ENCODE measurements around the gene ZMYND8. TPM values are rescaled to one million over a fixed set of nuclear protein-coding genes. Genes with fewer than 3 reads are reported as not detected.
"Not testable (repeated sequence)": the region's sequence is repeated elsewhere in the genome, so short reads cannot be mapped to it uniquely, and the experiment has no call there.

Gene ZMYND8
- total RNA-seq, 1 donor from 2014 or later = 45.7 TPM

GRCh38 chr20:47392721-47393073, 36.2 kb upstream of the ZMYND8 start:
- intact Hi-C loops (cut with DNase I) = no loop called here

DNA sequence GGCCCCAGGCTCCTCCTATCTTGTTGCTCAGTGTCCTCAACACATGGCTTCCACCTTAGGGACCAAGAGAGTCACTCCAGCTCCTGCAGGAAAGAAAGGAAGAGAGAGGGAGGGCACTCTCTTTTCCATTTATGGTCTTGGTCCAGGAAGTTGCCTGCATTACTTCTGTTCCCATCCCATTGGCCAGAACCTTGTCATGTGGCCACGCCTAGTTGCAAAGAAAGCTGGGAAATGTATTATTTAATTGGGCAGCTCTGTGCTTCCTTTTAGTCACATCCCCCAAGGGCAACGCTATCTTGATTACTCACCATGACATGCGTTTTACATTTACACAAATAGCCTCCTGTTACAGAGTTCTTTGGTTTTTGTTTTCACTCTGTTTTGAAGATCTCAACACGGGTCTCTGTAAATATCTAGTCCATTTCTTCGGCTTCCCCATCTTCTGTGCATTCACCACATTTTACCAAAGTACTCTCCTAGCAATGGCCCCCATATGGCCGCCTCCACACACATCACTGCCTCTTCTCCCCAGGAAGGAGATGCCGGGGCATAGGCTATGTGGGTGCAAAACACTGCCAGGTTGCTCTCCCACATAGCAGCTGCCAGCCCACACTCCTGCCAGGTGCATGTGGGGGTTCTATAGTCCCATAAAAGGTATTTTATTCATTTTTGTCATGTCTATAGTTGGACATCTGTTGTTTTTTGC, 35.7 kb upstream of the ZMYND8 start:
- Histone ChIP-seq H3K9me3 (no peaks in the 10 kb centered on the region), H3K4me3 (no peak overlapping the region), H3K27me3 (no peaks in the 10 kb centered on the region), H3K36me3 (no peaks in the 10 kb centered on the region), H3K4me1 (no peaks in the 10 kb centered on the region), H3K27ac (no peak overlapping the region)
- intact Hi-C loops (cut with DNase I) = no loop called here
- TF ChIP-seq CTCF (IDR thresholded peaks at IDR 0.05) = no peak
- peak; percentile 87 for ATAC-seq
- DNase-seq = no peak

More at GRCh38 chr20:47392721-47393073, 36.2 kb upstream of the ZMYND8 start:
- ATAC-seq (no peak), DNase-seq (no peak)
- H3K4me1 ChIP-seq = no peaks in the 10 kb centered on the region
- no peak overlapping the region for H3K27ac ChIP-seq
- TF ChIP-seq CTCF (IDR thresholded peaks at IDR 0.05) = no peak
- no peak overlapping the region for H3K4me3 ChIP-seq
- no peaks in the 10 kb centered on the region for H3K36me3 ChIP-seq
- H3K9me3 ChIP-seq = no peaks in the 10 kb centered on the region
- H3K27me3 ChIP-seq = no peaks in the 10 kb centered on the region

GRCh38 chr20:47391276-47392010, 34.9 kb upstream of the ZMYND8 start:
- intact Hi-C loops (cut with DNase I) = no loop called here
- ATAC-seq (no peak), DNase-seq (no peak)
- Histone ChIP-seq H3K4me3 (no peak overlapping the region), H3K27me3 (no peaks in the 10 kb centered on the region), H3K36me3 (no peaks in the 10 kb centered on the region), H3K27ac (no peak overlapping the region), H3K4me1 (no peaks in the 10 kb centered on the region), H3K9me3 (no peaks in the 10 kb centered on the region)
- no peak for TF ChIP-seq CTCF (IDR thresholded peaks at IDR 0.05)

GRCh38 chr20:47389867-47390347, 33.4 kb upstream of the ZMYND8 start:
- DNase-seq (no peak), ATAC-seq (peak; percentile 24)
- Histone ChIP-seq H3K27me3 (no peaks in the 10 kb centered on the region), H3K36me3 (no peaks in the 10 kb centered on the region), H3K9me3 (no peaks in the 10 kb centered on the region), H3K4me3 (no peak overlapping the region), H3K4me1 (no peaks in the 10 kb centered on the region), H3K27ac (no peak overlapping the region)
- intact Hi-C loops (cut with DNase I) = no loop called here
- TF ChIP-seq CTCF (IDR thresholded peaks at IDR 0.05) = no peak

DNA sequence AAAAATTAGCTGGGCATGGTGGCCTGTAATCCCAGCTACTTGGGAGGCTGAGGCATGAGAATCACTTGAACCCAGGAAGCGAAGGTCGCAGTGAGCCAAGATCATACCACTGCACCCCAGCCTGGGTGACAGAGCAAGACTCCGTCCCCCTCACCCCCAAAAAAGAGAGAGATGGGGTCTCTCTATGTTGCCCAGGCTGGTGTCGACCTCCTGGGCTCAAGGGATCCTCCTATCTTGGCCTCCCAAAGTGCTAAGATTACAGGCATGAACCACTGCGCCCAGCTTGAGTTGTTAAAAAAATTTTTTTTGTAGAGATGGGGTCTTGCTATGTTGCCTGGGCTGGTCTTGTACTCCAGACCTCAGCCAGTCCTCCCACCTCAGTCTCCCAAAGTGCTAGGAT, 29.5 kb upstream of the ZMYND8 start:
- H3K36me3 ChIP-seq; intact Hi-C loops (cut with DNase I); ATAC-seq; DNase-seq; H3K4me3 ChIP-seq; H3K27me3 ChIP-seq; H3K27ac ChIP-seq; H3K9me3 ChIP-seq: not testable (repeated sequence)
- peaks cover 12% of the 10 kb centered on the region for H3K4me1 ChIP-seq

DNA sequence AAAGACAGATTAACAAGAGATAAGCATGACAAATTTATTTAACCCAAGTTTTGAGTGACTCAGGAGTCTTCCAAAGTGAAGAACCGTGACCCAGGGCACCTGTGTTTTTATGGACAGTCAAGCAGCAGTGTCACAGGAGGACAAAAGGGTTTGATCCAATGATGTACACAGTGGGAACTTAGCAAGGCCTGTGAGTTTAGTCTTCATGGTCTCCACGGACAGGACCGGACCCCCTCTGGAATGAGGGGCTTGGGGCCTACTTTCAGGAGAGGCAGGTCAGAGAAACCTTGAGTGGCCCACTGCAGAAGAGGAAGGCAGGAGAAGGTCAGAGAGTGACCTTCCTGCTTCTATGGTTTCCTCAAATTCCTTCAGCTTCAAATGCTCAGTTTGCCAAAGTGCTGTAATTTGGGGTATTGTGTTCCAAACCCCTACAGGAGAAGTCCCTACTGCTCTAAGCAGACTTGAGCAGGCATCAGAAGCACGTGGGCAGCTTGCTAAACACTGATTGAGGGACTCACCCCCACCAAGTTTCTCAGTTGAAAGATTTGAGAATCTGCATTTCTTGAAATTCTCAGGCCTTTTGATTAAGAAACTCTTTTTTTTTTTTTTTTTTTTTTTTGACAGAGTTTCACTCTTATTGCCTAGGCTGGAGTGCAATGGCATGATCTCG, 26.4 kb upstream of the ZMYND8 start:
- H3K4me1 ChIP-seq = peaks cover 12% of the 10 kb centered on the region
- no peaks in the 10 kb centered on the region for H3K36me3 ChIP-seq
- DNase-seq = no peak
- H3K9me3 ChIP-seq = no peaks in the 10 kb centered on the region
- ATAC-seq = no peak
- H3K4me3 ChIP-seq = no peak overlapping the region
- no peak overlapping the region for H3K27ac ChIP-seq
- no peaks in the 10 kb centered on the region for H3K27me3 ChIP-seq
- intact Hi-C loops (cut with DNase I) = loop anchor here (5.0 kb wide), 1 partner anchor 111 kb away; no protein-coding TSS in a partner anchor
- TF ChIP-seq CTCF (IDR thresholded peaks at IDR 0.05) = no peak
